HEK293 (cell line): ENCODE data around the gene NELL1.

Experiments used
- CTCF ChIA-PET: fragments of 350-600 bp; formaldehyde crosslinking; extraction: SDS; loops from one replicate; lab custom pipeline; 2021; ENCODE audit warnings: antibody characterized with exemption; lab: Yijun Ruan, JAX
- POLR2A ChIA-PET: fragments of 300-600 bp; formaldehyde crosslinking; extraction: SDS; loops from one replicate; lab custom pipeline; 2020; ENCODE audit warnings: antibody characterized with exemption, inconsistent platforms; lab: Yijun Ruan, JAX
- H3K27ac ChIP-seq: fragments of 200-500 bp; sonication (Bioruptor generic); 2 replicates; pipeline ENCODE4 v1.5.1; 2014; ENCODE audit warnings: low read depth, low read length, control low read depth, inconsistent platforms; ENCODE audit errors: extremely low read depth
- H3K36me3 ChIP-seq, 2 experiments: fragments of 200-500 bp in 1 of 2; sonication (Bioruptor generic) in 1 of 2; 1 replicate in 1 of 2; 2 replicates in 1 of 2; pipeline ENCODE4 v1.5.1; 2014 to 2017; ENCODE audit warnings: inconsistent platforms in 2 of 2, low read length in 2 of 2; ENCODE audit not compliant: control insufficient read depth in 2 of 2, insufficient read depth in 1 of 2
- H3K4me1 ChIP-seq: fragments of 200-500 bp; sonication (Bioruptor generic); 2 replicates; pipeline ENCODE4 v1.5.1; 2014; ENCODE audit warnings: mild to moderate bottlenecking, low read length, inconsistent platforms; ENCODE audit not compliant: control insufficient read depth, insufficient read depth
- H3K4me3 ChIP-seq: 2 replicates; pipeline ENCODE4 v1.5.1; 2011; ENCODE audit warnings: low read depth, mild to moderate bottlenecking, control low read depth, low read length, moderate library complexity
- H3K9me3 ChIP-seq: fragments of 200-500 bp; sonication (Bioruptor generic); 2 replicates; pipeline ENCODE4 v1.5.1; 2014; ENCODE audit warnings: low read depth, low read length, inconsistent platforms; ENCODE audit not compliant: control insufficient read depth, insufficient read depth
- AEBP2 ChIP-seq: fragments of 450-650 bp; formaldehyde crosslinking; IDR thresholded peaks from 2 replicates; pipeline ENCODE4 v1.5.1; 2016; ENCODE audit warnings: missing biosample characterization, missing genetic modification characterization, borderline replicate concordance
- GLIS1 ChIP-seq: fragments of 450-650 bp; formaldehyde crosslinking; IDR thresholded peaks from 2 replicates; pipeline ENCODE4 v1.5.1; 2016; ENCODE audit warnings: missing biosample characterization, missing genetic modification characterization
- KLF16 ChIP-seq: fragments of 450-650 bp; formaldehyde crosslinking; IDR thresholded peaks from 2 replicates; pipeline ENCODE4 v1.5.1; 2017; ENCODE audit warnings: missing biosample characterization, missing genetic modification characterization
- PRDM2 ChIP-seq: fragments of 450-650 bp; formaldehyde crosslinking; IDR thresholded peaks from 2 replicates; pipeline ENCODE4 v1.5.1; 2016; ENCODE audit warnings: missing biosample characterization, missing genetic modification characterization, borderline replicate concordance
- SP7 ChIP-seq: fragments of 450-650 bp; formaldehyde crosslinking; IDR thresholded peaks from 2 replicates; pipeline ENCODE4 v1.5.1; 2016; ENCODE audit warnings: missing biosample characterization, missing genetic modification characterization
- ZBTB21 ChIP-seq: fragments of 450-650 bp; formaldehyde crosslinking; IDR thresholded peaks from 2 replicates; pipeline ENCODE4 v1.5.1; 2017; ENCODE audit warnings: missing biosample characterization, missing genetic modification characterization
- ZNF2 ChIP-seq: fragments of 450-650 bp; formaldehyde crosslinking; IDR thresholded peaks from 2 replicates; pipeline ENCODE4 v1.5.1; 2016; ENCODE audit warnings: missing biosample characterization, missing genetic modification characterization
- ZNF221 ChIP-seq: fragments of 450-650 bp; formaldehyde crosslinking; IDR thresholded peaks from 2 replicates; pipeline ENCODE4 v1.5.1; 2017; ENCODE audit warnings: missing biosample characterization, missing genetic modification characterization, borderline replicate concordance
- ZNF26 ChIP-seq: fragments of 450-650 bp; formaldehyde crosslinking; IDR thresholded peaks from 2 replicates; pipeline ENCODE4 v1.5.1; 2016; ENCODE audit warnings: missing biosample characterization, missing genetic modification characterization
- ZNF350 ChIP-seq: fragments of 450-650 bp; formaldehyde crosslinking; IDR thresholded peaks from 2 replicates; pipeline ENCODE4 v1.5.0; 2017; ENCODE audit warnings: missing biosample characterization, mild to moderate bottlenecking, missing genetic modification characterization
- ZNF501 ChIP-seq: fragments of 450-650 bp; formaldehyde crosslinking; IDR thresholded peaks from 2 replicates; pipeline ENCODE4 v1.5.1; 2016; ENCODE audit warnings: missing biosample characterization, missing genetic modification characterization
- ZNF518A ChIP-seq: fragments of 450-650 bp; formaldehyde crosslinking; conservative IDR thresholded peaks from 2 replicates; pipeline ENCODE4 v1.5.1; 2016; ENCODE audit warnings: low read depth, missing biosample characterization, missing genetic modification characterization
- ZNF548 ChIP-seq: fragments of 450-650 bp; formaldehyde crosslinking; IDR thresholded peaks from 2 replicates; pipeline ENCODE4 v1.5.1; 2016; ENCODE audit warnings: missing biosample characterization, missing genetic modification characterization
- ZNF580 ChIP-seq: fragments of 450-650 bp; formaldehyde crosslinking; IDR thresholded peaks from 2 replicates; pipeline ENCODE4 v1.5.1; 2016; ENCODE audit warnings: missing biosample characterization, missing genetic modification characterization
- ZNF660 ChIP-seq: fragments of 450-650 bp; IDR thresholded peaks from 2 replicates; pipeline ENCODE4 v1.5.1; 2018; ENCODE audit warnings: missing biosample characterization, mild to moderate bottlenecking, missing genetic modification characterization
- ZNF692 ChIP-seq: fragments of 450-650 bp; formaldehyde crosslinking; IDR thresholded peaks from 2 replicates; pipeline ENCODE4 v1.5.1; 2016; ENCODE audit warnings: missing biosample characterization, missing genetic modification characterization
- ZNF785 ChIP-seq: fragments of 450-650 bp; formaldehyde crosslinking; IDR thresholded peaks from 2 replicates; pipeline ENCODE4 v1.5.1; 2016; ENCODE audit warnings: missing biosample characterization, missing genetic modification characterization
- ZNF843 ChIP-seq: fragments of 450-650 bp; formaldehyde crosslinking; IDR thresholded peaks from 2 replicates; pipeline ENCODE4 v1.5.1; 2016; ENCODE audit warnings: missing biosample characterization, missing genetic modification characterization
- ZXDB ChIP-seq: fragments of 450-650 bp; formaldehyde crosslinking; IDR thresholded peaks from 2 replicates; pipeline ENCODE4 v1.5.1; 2016; ENCODE audit warnings: missing biosample characterization, missing genetic modification characterization

Gene NELL1

GRCh38 chr11:21132146-21132720 is 462.8 kb downstream of the NELL1 start:
- ChIA-PET POLR2A (no interaction called here), CTCF (no interaction called here)
- Histone ChIP-seq H3K9me3 (no peaks in the 10 kb centered on the region), H3K27ac (no peak overlapping the region), H3K36me3 (no peaks in the 10 kb centered on the region), H3K4me1 (no peaks in the 10 kb centered on the region), H3K4me3 (no peak overlapping the region)
- TF ChIP-seq ZNF2, result no peak
- TF ChIP-seq ZNF26, result no peak
- no peak for TF ChIP-seq ZNF350
- no peak for TF ChIP-seq KLF16 (tag by site-specific recombination)
- no peak for TF ChIP-seq ZNF660
- no peak for TF ChIP-seq GLIS1
- no peak for TF ChIP-seq ZNF501 (tag by site-specific recombination)
- no peak for TF ChIP-seq ZBTB21
- no peak for TF ChIP-seq ZXDB (tag by site-specific recombination)
- TF ChIP-seq ZNF692 (tag by site-specific recombination), result no peak
- TF ChIP-seq ZNF548 (tag by site-specific recombination), result no peak
- TF ChIP-seq ZNF785 (tag by site-specific recombination), result no peak
- no peak for TF ChIP-seq PRDM2 (tag by site-specific recombination)
- no peak for TF ChIP-seq AEBP2
- no peak for TF ChIP-seq ZNF843
- TF ChIP-seq ZNF518A, result no peak
- TF ChIP-seq ZNF221 (tag by site-specific recombination), result no peak
- TF ChIP-seq SP7 (tag by site-specific recombination), result no peak
- TF ChIP-seq ZNF580 (tag by site-specific recombination), result no peak
